Body of pancreas (tissue), 4 donors: ENCODE data around the gene UTP15. TPM values are rescaled to one million over a fixed set of nuclear protein-coding genes. Genes with fewer than 3 reads are reported as not detected.

Experiments
- ATAC-seq: fragments of 150-250 bp; one replicate; pipeline ENCODE4 v1.9.1; 2016
- DNase-seq, 4 donors: peaks; one replicate each; pipeline ENCODE4 v3.0.0-alpha.2; 2019
- H3K27ac ChIP-seq, 4 donors: fragments of 200-600 bp; sonication (generic); 1 replicate in 3 of 4; 2 replicates in 1 of 4; pipeline versions ENCODE4 v1.5.1 to v1.6.1; 2016 to 2019; ENCODE audit warnings: mild to moderate bottlenecking in 1 of 4, mixed read lengths in 1 of 4, moderate library complexity in 1 of 4
- H3K27me3 ChIP-seq, 2 donors: fragments of 200-600 bp; sonication (generic); one replicate each; pipeline ENCODE4 v1.6.0; 2016; ENCODE audit warnings: mild to moderate bottlenecking in 1 of 2
- H3K36me3 ChIP-seq, 2 donors: fragments of 200-600 bp; sonication (generic); replicated peaks in 1 of 2; 2 replicates each; pipeline ENCODE4 v1.5.1; 2016; ENCODE audit warnings: low read depth in 2 of 2; ENCODE audit not compliant: insufficient read depth in 1 of 2
- H3K4me1 ChIP-seq: fragments of 200-600 bp; sonication (generic); one replicate; pipeline ENCODE4 v1.6.0; 2016
- H3K4me3 ChIP-seq, 2 donors: fragments of 200-600 bp; sonication (generic); 1 replicate in 1 of 2; 2 replicates in 1 of 2; pipeline ENCODE4 v1.5.1; 2016 to 2019
- H3K9me3 ChIP-seq, 3 donors: fragments of 200-600 bp; sonication (generic); 1 replicate in 2 of 3; 2 replicates in 1 of 3; pipeline ENCODE4 v1.5.1; 2016
- POLR2A ChIP-seq, 3 donors: fragments of 450-650 bp; IDR thresholded peaks; one replicate each; pipeline ENCODE4 v1.6.1; 2016; ENCODE audit warnings: antibody characterized with exemption in 3 of 3, mild to moderate bottlenecking in 2 of 3
- WGBS, 2 donors: methylation state at CpG; one replicate each; pipeline ENCODE4 v1.1.5; 2017; 5-methylcytosine and 5-hydroxymethylcytosine counted together
- intact Hi-C: fragments of 100-400 bp; cut with DNase I; formaldehyde crosslinking; loops from one replicate; pipeline ENCODE4 v1.15.1; 2023
- total RNA-seq, 2 donors: library from RNA; depleted of rRNA; stranded (reverse); fragments of >200 nt; gene quantifications; one replicate each; pipeline ENCODE4 v1.1.0, GENCODE V29; 2016
- TF ChIP-seq, protein P1 (sequence below), 7 experiments: fragments of 450-650 bp in 4 of 7; fragments of 200-600 bp in 3 of 7; sonication (generic) in 3 of 7; IDR thresholded peaks; one replicate each; pipeline ENCODE4 v1.5.1; 2016 to 2019; ENCODE audit warnings: antibody characterized with exemption in 7 of 7

The UTP15 gene
- total RNA-seq, 2 donors from 2014 or later: 4.2 to 27.4 TPM

DNA sequence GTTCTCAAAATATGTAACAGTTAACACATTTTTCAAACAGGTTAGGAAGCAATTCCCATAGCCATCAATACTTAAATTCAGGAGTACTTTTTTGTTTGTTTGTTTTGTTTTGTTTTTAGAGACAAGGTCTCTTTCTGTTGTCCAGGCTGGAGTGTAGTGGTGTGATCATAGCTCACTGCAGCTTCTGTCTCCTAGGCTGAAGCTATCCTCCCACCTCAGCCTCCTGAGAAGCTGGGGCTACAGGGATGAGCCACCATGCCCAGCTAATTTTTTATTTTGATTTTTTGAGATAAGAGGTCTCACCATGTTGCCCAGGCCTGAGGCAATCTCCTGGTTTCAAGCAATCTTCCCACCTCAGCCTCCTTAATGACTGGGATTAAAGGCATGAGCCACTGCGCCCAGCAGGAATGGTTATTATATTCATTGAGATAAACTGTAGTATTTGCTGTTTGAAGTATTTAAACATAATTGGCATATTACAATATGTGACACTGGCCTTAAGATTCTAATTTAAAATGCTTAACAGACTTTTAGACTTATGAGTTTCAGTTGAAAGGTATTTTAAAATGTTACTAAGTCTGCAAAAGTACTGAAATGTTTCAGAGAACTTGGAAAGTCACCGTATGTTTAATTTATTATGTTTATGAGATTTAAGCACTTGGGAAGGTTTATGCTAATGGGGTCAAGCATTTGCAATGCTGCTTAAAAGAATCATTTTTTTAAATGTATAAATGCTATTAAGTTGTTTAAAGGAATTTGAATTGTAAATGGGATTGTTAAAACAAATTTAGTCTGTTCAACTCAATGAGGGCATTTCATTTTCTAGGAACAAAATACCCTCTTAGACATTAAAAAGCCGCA is 17.0 kb downstream of the UTP15 start:
- TF ChIP-seq, protein P1, sequence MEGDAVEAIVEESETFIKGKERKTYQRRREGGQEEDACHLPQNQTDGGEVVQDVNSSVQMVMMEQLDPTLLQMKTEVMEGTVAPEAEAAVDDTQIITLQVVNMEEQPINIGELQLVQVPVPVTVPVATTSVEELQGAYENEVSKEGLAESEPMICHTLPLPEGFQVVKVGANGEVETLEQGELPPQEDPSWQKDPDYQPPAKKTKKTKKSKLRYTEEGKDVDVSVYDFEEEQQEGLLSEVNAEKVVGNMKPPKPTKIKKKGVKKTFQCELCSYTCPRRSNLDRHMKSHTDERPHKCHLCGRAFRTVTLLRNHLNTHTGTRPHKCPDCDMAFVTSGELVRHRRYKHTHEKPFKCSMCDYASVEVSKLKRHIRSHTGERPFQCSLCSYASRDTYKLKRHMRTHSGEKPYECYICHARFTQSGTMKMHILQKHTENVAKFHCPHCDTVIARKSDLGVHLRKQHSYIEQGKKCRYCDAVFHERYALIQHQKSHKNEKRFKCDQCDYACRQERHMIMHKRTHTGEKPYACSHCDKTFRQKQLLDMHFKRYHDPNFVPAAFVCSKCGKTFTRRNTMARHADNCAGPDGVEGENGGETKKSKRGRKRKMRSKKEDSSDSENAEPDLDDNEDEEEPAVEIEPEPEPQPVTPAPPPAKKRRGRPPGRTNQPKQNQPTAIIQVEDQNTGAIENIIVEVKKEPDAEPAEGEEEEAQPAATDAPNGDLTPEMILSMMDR (IDR thresholded peaks at IDR 0.05): no peak
- TF ChIP-seq POLR2A (IDR thresholded peaks at IDR 0.05): no peak
- ATAC-seq (no peak), DNase-seq (no peak)
- 63 to 70% methylated on average over 3 of the region's 3 CpGs for WGBS, 2 donors
- Histone ChIP-seq H3K36me3 (peaks cover 3 to 8% of the 10 kb centered on the region in 2 donors), H3K4me3 (no peak overlapping the region), H3K9me3 (no peaks in the 10 kb centered on the region), H3K4me1 (no peaks in the 10 kb centered on the region), H3K27me3 (no peaks in the 10 kb centered on the region), H3K27ac (no peak overlapping the region)
- intact Hi-C loops: no loop called here

DNA sequence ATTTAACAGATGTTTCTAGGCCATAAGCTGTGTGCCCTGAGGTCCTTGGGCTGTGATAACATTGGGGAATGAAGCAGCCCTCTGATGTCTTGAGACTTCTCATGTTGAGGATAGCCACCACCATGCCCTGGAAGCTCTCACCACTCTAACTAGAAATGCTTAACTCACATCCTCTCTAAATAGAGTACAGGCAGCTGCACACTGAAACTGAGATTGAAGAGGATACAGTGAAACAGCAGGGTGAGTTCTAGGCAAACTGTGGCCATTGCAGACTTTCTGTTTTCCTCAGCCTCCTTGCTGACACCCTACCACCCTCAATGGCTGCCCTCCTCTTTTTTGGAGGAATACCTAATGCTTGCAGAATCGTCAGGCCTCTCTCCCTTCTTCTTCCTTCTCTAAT is 22.4 kb downstream of the UTP15 start:
- WGBS, 2 donors: 25 to 28% methylated on average over 1 of the region's 1 CpG
- ATAC-seq: no peak
- DNase-seq: no peak
- intact Hi-C loops: no loop called here
- no peaks in the 10 kb centered on the region for H3K27me3 ChIP-seq
- no peak overlapping the region for H3K27ac ChIP-seq
- no peaks in the 10 kb centered on the region for H3K36me3 ChIP-seq
- no peaks in the 10 kb centered on the region for H3K9me3 ChIP-seq
- H3K4me1 ChIP-seq: peaks cover 6% of the 10 kb centered on the region
- TF ChIP-seq, protein P1 (IDR thresholded peaks at IDR 0.05): no peak
- TF ChIP-seq POLR2A (IDR thresholded peaks at IDR 0.05): no peak
- no peak overlapping the region for H3K4me3 ChIP-seq

DNA sequence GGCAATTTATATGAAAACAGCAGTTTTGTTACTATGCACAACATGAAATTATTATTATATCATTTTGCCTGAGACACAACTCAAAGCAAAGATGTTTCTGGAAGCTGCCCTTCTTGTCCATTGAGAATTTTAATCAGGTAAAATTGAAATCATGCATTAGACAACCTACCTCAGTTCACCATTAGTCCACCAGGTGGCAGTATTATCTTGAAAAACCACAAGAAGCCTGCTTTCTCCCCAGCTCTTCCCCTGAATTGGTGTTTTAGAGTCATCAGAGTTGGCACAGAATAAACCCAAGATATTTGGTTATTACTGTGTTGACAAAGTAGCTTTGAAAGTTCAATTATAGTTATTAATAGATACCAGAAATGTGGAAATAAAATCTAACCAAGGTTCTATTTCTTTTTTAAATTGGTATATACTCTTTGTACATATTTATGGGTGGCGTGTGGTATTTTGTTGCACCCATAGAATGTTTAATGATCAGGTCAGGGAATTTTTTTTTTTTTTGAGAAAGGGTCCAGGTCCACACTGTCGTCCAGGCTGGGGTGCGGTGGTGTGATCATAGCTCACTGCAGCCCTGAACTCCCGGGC is 25.7 kb downstream of the UTP15 start:
- no peaks in the 10 kb centered on the region for H3K27me3 ChIP-seq
- DNase-seq: peak; percentile 45 to 83 (median 64)
- intact Hi-C loops: loop anchor here (5.0 kb wide), 1 partner anchor 201 kb away; no protein-coding TSS in a partner anchor

DNA sequence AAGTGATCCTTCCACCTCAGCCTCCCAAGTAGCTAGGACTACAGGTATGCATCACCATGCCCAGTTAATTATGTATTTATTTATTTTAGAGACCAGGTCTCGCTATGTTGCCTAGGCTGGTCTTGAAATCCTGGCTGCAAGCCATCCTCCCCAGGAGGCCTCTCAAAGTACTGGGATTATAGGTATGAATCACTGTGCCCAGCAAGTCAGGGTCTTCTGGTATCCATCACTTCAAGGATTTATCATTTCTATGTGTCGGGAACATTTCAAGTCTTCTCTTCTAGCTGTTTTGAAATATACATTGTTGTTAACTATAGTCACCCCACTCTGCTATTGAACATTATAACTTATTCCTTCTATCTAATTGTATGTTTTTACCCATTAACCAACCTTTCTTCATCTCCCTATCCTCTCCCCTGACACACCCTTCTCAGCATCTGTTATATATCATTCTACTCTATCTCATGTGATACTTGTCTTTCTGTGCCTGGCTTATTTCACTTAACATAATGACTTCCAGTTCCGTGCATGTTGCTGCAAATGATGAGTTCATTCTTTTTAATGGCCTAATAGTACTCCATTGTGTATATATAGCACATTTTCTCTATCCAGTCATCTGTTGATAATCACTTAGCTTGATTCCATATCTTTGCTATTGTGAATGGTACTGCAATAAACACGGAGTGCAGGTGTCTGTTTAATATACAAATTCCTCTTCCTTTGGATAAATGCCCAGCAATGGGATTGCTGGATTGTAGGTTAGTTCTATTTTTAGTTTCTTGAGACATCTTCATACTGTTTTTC is 26.4 kb downstream of the UTP15 start:
- Histone ChIP-seq H3K36me3 (no peaks in the 10 kb centered on the region), H3K27ac (no peak overlapping the region), H3K27me3 (no peaks in the 10 kb centered on the region), H3K9me3 (no peaks in the 10 kb centered on the region), H3K4me1 (peaks cover 6% of the 10 kb centered on the region), H3K4me3 (no peak overlapping the region)
- no peak for ATAC-seq
- DNase-seq: no peak
- TF ChIP-seq, protein P1 (IDR thresholded peaks at IDR 0.05): no peak
- no peak for TF ChIP-seq POLR2A (IDR thresholded peaks at IDR 0.05)
- intact Hi-C loops: loop anchor here (5.0 kb wide), 1 partner anchor 200 kb away; no protein-coding TSS in a partner anchor
- WGBS, 2 donors: 49% methylated on average over 4 of the region's 4 CpGs

More for the DNA sequence above, 25.7 kb downstream of the UTP15 start:
- H3K36me3 ChIP-seq: no peaks in the 10 kb centered on the region
- WGBS, 2 donors: 51 to 53% methylated on average over 4 of the region's 4 CpGs
- no peaks in the 10 kb centered on the region for H3K9me3 ChIP-seq
- H3K4me3 ChIP-seq: no peak overlapping the region
- peak; percentile 84 for ATAC-seq
- peaks cover 6% of the 10 kb centered on the region for H3K4me1 ChIP-seq
- TF ChIP-seq POLR2A (IDR thresholded peaks at IDR 0.05): no peak
- TF ChIP-seq, protein P1 (IDR thresholded peaks at IDR 0.05): peak; percentile 75 to 96 (median 89)
- no peak overlapping the region for H3K27ac ChIP-seq
